Endothelial cell of umbilical vein (primary cell): ENCODE measurements around the gene APOBEC3F. TPM values are rescaled to one million over a fixed set of nuclear protein-coding genes. Genes with fewer than 3 reads are reported as not detected.

ENCODE experiments used
- BruUV-seq: library from RNA; stranded (reverse); fragments of 400-500 nt; replicated peaks from 2 replicates; lab custom pipeline; 2021; lab: Mats Ljungman, UMichigan
- CTCF ChIA-PET: fragments of 300-600, 350-600 bp; sonication (Branson Sonifier 250); formaldehyde crosslinking; loops from one replicate; lab custom pipeline; 2021; ENCODE audit warnings: antibody characterized with exemption, inconsistent platforms; lab: Charles Lee
- POLR2A ChIA-PET: fragments of 300-600, 350-600 bp; sonication (Branson Sonifier 250); formaldehyde crosslinking; loops from one replicate; lab custom pipeline; 2021; ENCODE audit warnings: antibody characterized with exemption, inconsistent platforms; lab: Charles Lee
- DNase-seq: peaks from one replicate; pipeline ENCODE4 v3.0.0-alpha.2; 2011; ENCODE audit warnings: low read depth, low spot score
- FAIRE-seq: peaks from 2 replicates; lab custom pipeline; 2011; peaks lifted over from hg19 to GRCh38; lab: Jason Lieb, UNC
- H2AFZ ChIP-seq: 2 replicates; pipeline ENCODE4 v1.6.0; 2012; ENCODE audit warnings: low read depth, low read length, control low read depth, inconsistent platforms
- H3K27ac ChIP-seq: 2 replicates; pipeline ENCODE4 v1.5.1; 2011; ENCODE audit warnings: low read depth, mild to moderate bottlenecking, control low read depth, low read length, moderate library complexity; ENCODE audit not compliant: insufficient read depth
- H3K27me3 ChIP-seq, 2 experiments: 2 replicates each; pipeline versions ENCODE4 v1.6.0 to v1.6.1; 2011; ENCODE audit warnings: low read length in 2 of 2, mixed read lengths in 1 of 2; ENCODE audit not compliant: control insufficient read depth in 2 of 2, insufficient read depth in 2 of 2
- H3K36me3 ChIP-seq, 2 experiments: 2 replicates in 1 of 2; 3 replicates in 1 of 2; pipeline ENCODE4 v1.5.1; 2011; ENCODE audit warnings: low read length in 2 of 2, mild to moderate bottlenecking in 1 of 2, moderate library complexity in 1 of 2; ENCODE audit not compliant: control insufficient read depth in 2 of 2, insufficient read depth in 2 of 2; ENCODE audit errors: extremely low read depth in 1 of 2
- H3K4me1 ChIP-seq: 3 replicates; pipeline ENCODE4 v1.5.1; 2011; ENCODE audit warnings: mild to moderate bottlenecking, low read length; ENCODE audit not compliant: control insufficient read depth, insufficient read depth; ENCODE audit errors: extremely low read depth
- H3K4me2 ChIP-seq: 2 replicates; pipeline ENCODE4 v1.6.1; 2011; ENCODE audit warnings: low read length, control low read depth, mixed read lengths; ENCODE audit not compliant: insufficient read depth
- H3K4me3 ChIP-seq, 3 experiments: fragments of 200-600 bp in 1 of 3; sonication (generic), shearing (Covaris generic) in 1 of 3; replicated peaks in 1 of 3; 2 replicates each; pipeline ENCODE4 v1.5.1; 2011 to 2016; ENCODE audit warnings: control low read depth in 3 of 3, low read length in 3 of 3, mild to moderate bottlenecking in 2 of 3, inconsistent platforms in 1 of 3, low read depth in 1 of 3, moderate library complexity in 1 of 3; ENCODE audit not compliant: insufficient read depth in 1 of 3
- H3K79me2 ChIP-seq: 2 replicates; pipeline ENCODE4 v1.6.0; 2012; ENCODE audit warnings: low read length, inconsistent platforms; ENCODE audit not compliant: control insufficient read depth, insufficient read depth
- H3K9ac ChIP-seq: replicated peaks from 2 replicates; pipeline ENCODE3; 2011; ENCODE audit warnings: low read length, control low read depth; ENCODE audit not compliant: insufficient read depth; ENCODE audit errors: extremely low read depth
- H3K9me1 ChIP-seq: replicated peaks from 3 replicates; pipeline ENCODE4 v1.6.0; 2011; ENCODE audit warnings: mild to moderate bottlenecking, low read length; ENCODE audit not compliant: control insufficient read depth, insufficient read depth; ENCODE audit errors: extremely low read depth
- H3K9me3 ChIP-seq: replicated peaks from 2 replicates; pipeline ENCODE4 v1.5.1; 2012; ENCODE audit warnings: low read length, inconsistent platforms; ENCODE audit not compliant: control insufficient read depth, insufficient read depth
- H4K20me1 ChIP-seq: replicated peaks from 2 replicates; pipeline ENCODE3; 2011; ENCODE audit warnings: mild to moderate bottlenecking, low read length; ENCODE audit not compliant: control insufficient read depth, insufficient read depth; ENCODE audit errors: extremely low read depth
- CTCF ChIP-seq, 2 donors: IDR thresholded peaks; 1 replicate in 1 of 2; 2 replicates in 1 of 2; pipeline ENCODE4 v1.5.1; 2011; ENCODE audit warnings: low read length in 2 of 2, mild to moderate bottlenecking in 2 of 2, moderate library complexity in 2 of 2, control low read depth in 1 of 2, inconsistent platforms in 1 of 2, low read depth in 1 of 2; ENCODE audit not compliant: insufficient read depth in 1 of 2; ENCODE audit errors: extremely low read depth in 1 of 2
- EZH2 ChIP-seq: IDR thresholded peaks from 2 replicates; pipeline ENCODE4 v1.6.1; 2012; ENCODE audit warnings: borderline replicate concordance, low read depth, mild to moderate bottlenecking, moderate library complexity, low read length, inconsistent platforms; ENCODE audit not compliant: severe bottlenecking
- FOS ChIP-seq: IDR thresholded peaks from 2 replicates; pipeline ENCODE4 v1.6.1; 2011; ENCODE audit warnings: mild to moderate bottlenecking, low read length, moderate library complexity, borderline replicate concordance; ENCODE audit not compliant: insufficient read depth
- GATA2 ChIP-seq: IDR thresholded peaks from 2 replicates; pipeline ENCODE4 v1.7.0; 2011; ENCODE audit warnings: low read depth, mild to moderate bottlenecking, moderate library complexity, mixed read lengths, low read length; ENCODE audit not compliant: insufficient read length, insufficient read depth
- JUN ChIP-seq: IDR thresholded peaks from 2 replicates; pipeline ENCODE4 v1.6.1; 2011; ENCODE audit warnings: borderline replicate concordance, low read depth; ENCODE audit not compliant: insufficient read length, insufficient read depth
- MYC ChIP-seq: IDR thresholded peaks from one replicate; pipeline ENCODE4 v1.6.1; 2011; ENCODE audit warnings: mild to moderate bottlenecking, low read depth, low read length
- POLR2A ChIP-seq: IDR thresholded peaks from 2 replicates; pipeline ENCODE4 v1.6.1; 2012; ENCODE audit warnings: low read depth, mild to moderate bottlenecking, control low read depth, low read length
- POLR2AphosphoS5 ChIP-seq: IDR thresholded peaks from 2 replicates; pipeline ENCODE4 v1.6.1; 2012; ENCODE audit warnings: low read depth, mild to moderate bottlenecking, control low read depth, low read length, moderate library complexity; ENCODE audit not compliant: insufficient read depth
- dilution Hi-C: fragments of 300-500 bp; cut with MboI; formaldehyde crosslinking; loops from one replicate; pipeline ENCODE4 v1.15.0; 2019; ENCODE audit warnings: low sequenced_read_pairs; ENCODE audit not compliant: extremely low pct_ligation_motif_present
- intact Hi-C: fragments of 100-400 bp; cut with micrococcal nuclease; formaldehyde crosslinking; loops from one replicate; pipeline ENCODE4 v1.10.0; 2022
- polyA plus RNA-seq, 4 experiments: library from polyadenylated mRNA; depleted of rRNA in 3 of 4; stranded (reverse) in 3 of 4; unstranded in 1 of 4; fragments of >200 nt; gene quantifications; 2 replicates each; pipeline versions ENCODE4 v1.2.1 to v1.2.3, GENCODE V29; 2011 to 2012; ENCODE audit warnings: missing spikeins in 1 of 4
- total RNA-seq: library from RNA; stranded (reverse); gene quantifications from 2 replicates; pipeline ENCODE4 v1.2.3, GENCODE V29; 2021
- TF ChIP-seq, protein P1 (sequence below): IDR thresholded peaks from 2 replicates; pipeline ENCODE4 v1.6.1; 2011; ENCODE audit not compliant: insufficient read depth, insufficient read length

The APOBEC3F gene
- total and polyA plus RNA-seq, 2 donors (not counting 3 experiments of a cell fraction or from before 2014, with no cell fraction given), result 10.2 to 11.0 TPM

- intact Hi-C loops, result no loop called here
- no peak overlapping the region for H3K4me2 ChIP-seq
- no peaks in the 10 kb centered on the region for H4K20me1 ChIP-seq
- H3K4me3 ChIP-seq, result no peak overlapping the region
- DNase-seq (no peak), FAIRE-seq (no peak)
- H2AFZ ChIP-seq, result no peak overlapping the region
- ChIA-PET POLR2A (no interaction called here), CTCF (interaction anchor here (1.0 to 1.4 kb wide), 2 partner anchors 24 to 228 kb away, joined by 5 read pairs; no protein-coding TSS in a partner anchor)
- TF ChIP-seq, protein P1, sequence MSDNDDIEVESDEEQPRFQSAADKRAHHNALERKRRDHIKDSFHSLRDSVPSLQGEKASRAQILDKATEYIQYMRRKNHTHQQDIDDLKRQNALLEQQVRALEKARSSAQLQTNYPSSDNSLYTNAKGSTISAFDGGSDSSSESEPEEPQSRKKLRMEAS, result no peak
- TF ChIP-seq JUN (no peak), GATA2 (no peak), MYC (no peak), POLR2A (no peak), FOS (no peak), EZH2 (no peak), CTCF (IDR thresholded peaks at IDR 0.05; ENCODE audit: extremely low read depth in 1 of 2, insufficient read depth in 1 of 2, low read depth in 1 of 2, low read length in 2 of 2) (no peak), POLR2AphosphoS5 (no peak)
- H3K4me1 ChIP-seq, result no peaks in the 10 kb centered on the region
- no peak overlapping the region for H3K9ac ChIP-seq
- dilution Hi-C loops, result no loop called here
- no peak overlapping the region for H3K27ac ChIP-seq
- H3K79me2 ChIP-seq, result no peaks in the 10 kb centered on the region
- no peaks in the 10 kb centered on the region for H3K36me3 ChIP-seq
- peaks cover 0 to 2% of the 10 kb centered on the region in 2 experiments for H3K27me3 ChIP-seq
- no peaks in the 10 kb centered on the region for H3K9me1 ChIP-seq
- BruUV-seq, result no TSS peak
- H3K9me3 ChIP-seq, result no peaks in the 10 kb centered on the region
Measured at GRCh38 chr22:39098026-39098425, 57.4 kb downstream of the APOBEC3F start.
